Osteoblast (primary cell): ENCODE measurements around the gene NOD1. TPM values are rescaled to one million over a fixed set of nuclear protein-coding genes. Genes with fewer than 3 reads are reported as not detected.

Experiments
- DNase-seq: peaks from one replicate; pipeline ENCODE4 v3.0.0; 2011; ENCODE audit warnings: low spot score, mixed read lengths; ENCODE audit not compliant: insufficient read length; ENCODE audit errors: missing footprints
- H2AFZ ChIP-seq: 2 replicates; pipeline ENCODE4 v1.6.0; 2011; ENCODE audit warnings: mild to moderate bottlenecking, low read length
- H3K27ac ChIP-seq: 2 replicates; pipeline ENCODE4 v1.5.1; 2011; ENCODE audit warnings: mild to moderate bottlenecking, low read depth, low read length, moderate library complexity
- H3K27me3 ChIP-seq: 2 replicates; pipeline ENCODE4 v1.6.0; 2012; ENCODE audit warnings: mild to moderate bottlenecking, control low read depth, inconsistent platforms, low read length, moderate library complexity; ENCODE audit not compliant: insufficient read depth
- H3K36me3 ChIP-seq: 2 replicates; pipeline ENCODE4 v1.5.1; 2011; ENCODE audit warnings: mild to moderate bottlenecking, low read length, control low read depth, moderate library complexity; ENCODE audit not compliant: insufficient read depth
- H3K4me1 ChIP-seq: 2 replicates; pipeline ENCODE4 v1.5.1; 2011; ENCODE audit warnings: mild to moderate bottlenecking, low read length, control low read depth, moderate library complexity; ENCODE audit not compliant: insufficient read depth
- H3K4me2 ChIP-seq: 2 replicates; pipeline ENCODE4 v1.6.0; 2011; ENCODE audit warnings: mild to moderate bottlenecking, low read length; ENCODE audit not compliant: insufficient read depth
- H3K4me3 ChIP-seq: fragments of 200-600 bp; sonication (generic); 3 replicates; pipeline ENCODE4 v1.5.1; 2012; ENCODE audit warnings: mild to moderate bottlenecking, low read length, inconsistent platforms; ENCODE audit not compliant: insufficient read depth
- H3K79me2 ChIP-seq: 2 replicates; pipeline ENCODE4 v1.6.0; 2012; ENCODE audit warnings: mild to moderate bottlenecking, low read length, control low read depth, inconsistent platforms; ENCODE audit not compliant: insufficient read depth
- H3K9me3 ChIP-seq: 2 replicates; pipeline ENCODE4 v1.5.1; 2011; ENCODE audit warnings: low read depth, low read length, control low read depth
- H4K20me1 ChIP-seq: 2 replicates; pipeline ENCODE4 v1.6.0; 2012; ENCODE audit warnings: mild to moderate bottlenecking, low read length, control low read depth; ENCODE audit not compliant: insufficient read depth
- CTCF ChIP-seq: IDR thresholded peaks from 2 replicates; pipeline ENCODE4 v1.5.1; 2011; ENCODE audit warnings: mild to moderate bottlenecking, low read depth, low read length, moderate library complexity; ENCODE audit errors: extremely low read depth
- total RNA-seq: library from RNA; depleted of rRNA; stranded (reverse); fragments of >200 nt; gene quantifications from 2 replicates; pipeline ENCODE4 v1.2.3, GENCODE V29; 2012

NOD1 gene
- total RNA-seq, 1 donor, result 7.6 TPM

GRCh38 chr7:30424506-30424905, 54.1 kb downstream of the NOD1 start:
- Histone ChIP-seq H3K79me2 (no peaks in the 10 kb centered on the region), H2AFZ (no peak overlapping the region), H4K20me1 (no peaks in the 10 kb centered on the region), H3K9me3 (no peaks in the 10 kb centered on the region), H3K4me1 (peaks cover 6% of the 10 kb centered on the region), H3K4me3 (no peak overlapping the region), H3K27ac (no peak overlapping the region), H3K36me3 (peaks cover 7% of the 10 kb centered on the region), H3K27me3 (no peaks in the 10 kb centered on the region), H3K4me2 (no peak overlapping the region)
- DNase-seq, result no peak
- no peak for TF ChIP-seq CTCF

- peaks cover 4% of the 10 kb centered on the region for H3K4me1 ChIP-seq
- no peak for TF ChIP-seq CTCF
- H3K4me3 ChIP-seq, result no peak overlapping the region
- no peak overlapping the region for H3K27ac ChIP-seq
- H3K36me3 ChIP-seq, result peaks cover 5% of the 10 kb centered on the region
- H3K27me3 ChIP-seq, result no peaks in the 10 kb centered on the region
- H2AFZ ChIP-seq, result no peak overlapping the region
- no peaks in the 10 kb centered on the region for H4K20me1 ChIP-seq
- DNase-seq, result no peak
- no peaks in the 10 kb centered on the region for H3K79me2 ChIP-seq
- H3K9me3 ChIP-seq, result no peaks in the 10 kb centered on the region
- H3K4me2 ChIP-seq, result no peak overlapping the region
These were observed 54.6 kb downstream of the NOD1 start for GRCh38 chr7:30423788-30424505.

- Histone ChIP-seq H3K4me3 (no peak overlapping the region), H3K36me3 (no peaks in the 10 kb centered on the region), H3K27me3 (no peaks in the 10 kb centered on the region), H2AFZ (no peak overlapping the region), H3K27ac (no peak overlapping the region), H3K4me1 (no peaks in the 10 kb centered on the region), H3K79me2 (no peaks in the 10 kb centered on the region), H3K4me2 (no peak overlapping the region), H4K20me1 (no peaks in the 10 kb centered on the region), H3K9me3 (no peaks in the 10 kb centered on the region)
- DNase-seq, result no peak
- TF ChIP-seq CTCF, result no peak
These were observed 55.7 kb downstream of the NOD1 start for GRCh38 chr7:30422922-30423321.

- H3K4me1 ChIP-seq, result no peaks in the 10 kb centered on the region
- H3K4me2 ChIP-seq, result no peak overlapping the region
- H3K27me3 ChIP-seq, result no peaks in the 10 kb centered on the region
- TF ChIP-seq CTCF, result no peak
- H3K4me3 ChIP-seq, result no peak overlapping the region
- no peaks in the 10 kb centered on the region for H3K79me2 ChIP-seq
- no peak for DNase-seq
- no peaks in the 10 kb centered on the region for H4K20me1 ChIP-seq
- H3K9me3 ChIP-seq, result no peaks in the 10 kb centered on the region
- no peak overlapping the region for H3K27ac ChIP-seq
- no peaks in the 10 kb centered on the region for H3K36me3 ChIP-seq
- no peak overlapping the region for H2AFZ ChIP-seq
These were observed 56.9 kb downstream of the NOD1 start for GRCh38 chr7:30421647-30422196.
